Omental fat pad (tissue), 4 donors: ENCODE data around the gene PLXNA1. TPM values are rescaled to one million over a fixed set of nuclear protein-coding genes. Genes with fewer than 3 reads are reported as not detected.

Experiments used
- ATAC-seq: fragments of 150-250 bp; one replicate; pipeline ENCODE4 v1.9.1; 2016; ENCODE audit warnings: mild to moderate bottlenecking, moderate library complexity; ENCODE audit not compliant: low FRiP score
- DNase-seq: peaks from one replicate; pipeline ENCODE4 v3.0.0-alpha.2; 2019; ENCODE audit warnings: low spot score
- total RNA-seq, 4 donors: library from RNA; depleted of rRNA; stranded (reverse); fragments of >200 nt; gene quantifications; one replicate each; pipeline ENCODE4 v1.1.0, GENCODE V29; 2016
- TF ChIP-seq, protein P1 (sequence below), 3 donors: fragments of 450-650 bp; IDR thresholded peaks; one replicate each; pipeline ENCODE4 v1.5.1; 2016 to 2017; ENCODE audit warnings: antibody characterized with exemption in 3 of 3, mild to moderate bottlenecking in 3 of 3, moderate library complexity in 2 of 3

PLXNA1 gene
- total RNA-seq = 10 to 100 TPM; 21.7 to 56.4 (median 37.3) TPM

- DNase-seq (peak; percentile 56), ATAC-seq (peak; percentile 88)
- TF ChIP-seq, protein P1, sequence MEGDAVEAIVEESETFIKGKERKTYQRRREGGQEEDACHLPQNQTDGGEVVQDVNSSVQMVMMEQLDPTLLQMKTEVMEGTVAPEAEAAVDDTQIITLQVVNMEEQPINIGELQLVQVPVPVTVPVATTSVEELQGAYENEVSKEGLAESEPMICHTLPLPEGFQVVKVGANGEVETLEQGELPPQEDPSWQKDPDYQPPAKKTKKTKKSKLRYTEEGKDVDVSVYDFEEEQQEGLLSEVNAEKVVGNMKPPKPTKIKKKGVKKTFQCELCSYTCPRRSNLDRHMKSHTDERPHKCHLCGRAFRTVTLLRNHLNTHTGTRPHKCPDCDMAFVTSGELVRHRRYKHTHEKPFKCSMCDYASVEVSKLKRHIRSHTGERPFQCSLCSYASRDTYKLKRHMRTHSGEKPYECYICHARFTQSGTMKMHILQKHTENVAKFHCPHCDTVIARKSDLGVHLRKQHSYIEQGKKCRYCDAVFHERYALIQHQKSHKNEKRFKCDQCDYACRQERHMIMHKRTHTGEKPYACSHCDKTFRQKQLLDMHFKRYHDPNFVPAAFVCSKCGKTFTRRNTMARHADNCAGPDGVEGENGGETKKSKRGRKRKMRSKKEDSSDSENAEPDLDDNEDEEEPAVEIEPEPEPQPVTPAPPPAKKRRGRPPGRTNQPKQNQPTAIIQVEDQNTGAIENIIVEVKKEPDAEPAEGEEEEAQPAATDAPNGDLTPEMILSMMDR (IDR thresholded peaks at IDR 0.05) = peak in 2 of 3 donors; percentile 77 to 87
These were observed at the start of gene PLXNA1 for GRCh38 chr3:126982471-126983175. Gene PLXNA1 (plus strand): TSS chr3:126983115. CDS start chr3:126988594, 5,479 bp downstream.

DNA sequence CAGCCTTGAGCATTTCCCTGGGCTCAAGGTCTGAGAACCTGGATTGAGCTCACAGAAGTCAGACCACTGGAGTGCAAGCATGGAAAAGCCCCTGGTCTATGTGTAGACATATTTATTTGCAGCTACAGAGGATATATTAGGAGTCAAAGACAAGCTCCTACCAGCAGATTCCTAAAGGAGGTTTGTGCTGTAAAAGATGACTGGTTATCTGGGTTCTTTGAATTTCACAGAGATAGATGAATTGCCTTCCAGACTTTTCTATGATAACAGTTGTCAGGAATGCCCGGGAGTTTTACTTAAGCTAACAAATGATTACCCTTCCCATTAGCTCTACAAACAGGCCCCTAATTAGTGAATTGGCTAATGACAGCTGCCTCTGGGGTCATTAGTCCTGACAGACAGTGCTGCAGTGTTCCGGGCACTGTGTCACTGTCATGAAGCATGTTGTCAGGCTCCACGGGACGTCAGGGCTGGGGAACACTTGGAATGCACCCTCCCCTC is 48.8 kb upstream of the PLXNA1 start:
- TF ChIP-seq, protein P1 (IDR thresholded peaks at IDR 0.05) = no peak
- ATAC-seq (peak; percentile 26), DNase-seq (no peak)

- DNase-seq (no peak), ATAC-seq (no peak)
- TF ChIP-seq, protein P1 (IDR thresholded peaks at IDR 0.05) = no peak
These were observed 47.9 kb upstream of the PLXNA1 start for GRCh38 chr3:126934991-126935390.

DNA sequence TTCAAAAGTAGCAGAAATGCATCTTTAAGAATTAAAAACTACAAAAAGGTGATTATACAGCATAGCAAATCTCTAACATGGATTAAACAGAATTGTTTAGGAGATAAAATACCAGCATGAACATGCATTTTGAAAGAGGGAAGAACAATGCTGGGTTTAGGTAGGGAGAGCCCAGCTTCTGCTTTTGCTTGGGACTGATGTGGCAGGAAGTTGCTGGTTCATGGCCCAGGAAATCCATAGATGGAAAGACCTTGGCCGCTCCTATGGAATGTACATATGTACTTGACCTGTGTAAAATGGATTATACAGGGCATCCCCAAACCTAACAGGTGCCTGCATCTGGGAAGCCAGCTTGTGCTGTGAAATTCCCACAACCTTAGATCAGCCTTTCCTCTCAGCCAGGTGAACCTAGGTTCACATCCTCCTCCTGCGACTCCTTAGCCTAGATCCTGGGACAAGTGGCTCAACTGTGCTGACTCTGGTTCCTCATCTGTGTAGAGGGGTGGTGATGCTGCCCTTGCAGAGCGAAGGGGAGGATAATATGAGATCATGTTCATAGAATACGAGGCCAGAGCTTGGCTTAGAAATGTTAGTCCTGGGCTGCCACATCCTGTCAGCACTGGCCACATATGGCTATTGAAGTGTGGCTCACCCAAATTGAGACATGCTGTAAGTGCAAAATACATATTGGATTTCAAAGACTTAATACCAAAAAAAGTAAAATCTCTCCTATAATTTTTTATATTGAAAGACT is 47.0 kb upstream of the PLXNA1 start:
- no peak for ATAC-seq
- DNase-seq = no peak
- TF ChIP-seq, protein P1 (IDR thresholded peaks at IDR 0.05) = no peak

GRCh38 chr3:126936853-126937425 is 46.0 kb upstream of the PLXNA1 start:
- ATAC-seq (no peak), DNase-seq (no peak)
- TF ChIP-seq, protein P1 (IDR thresholded peaks at IDR 0.05) = no peak

DNA sequence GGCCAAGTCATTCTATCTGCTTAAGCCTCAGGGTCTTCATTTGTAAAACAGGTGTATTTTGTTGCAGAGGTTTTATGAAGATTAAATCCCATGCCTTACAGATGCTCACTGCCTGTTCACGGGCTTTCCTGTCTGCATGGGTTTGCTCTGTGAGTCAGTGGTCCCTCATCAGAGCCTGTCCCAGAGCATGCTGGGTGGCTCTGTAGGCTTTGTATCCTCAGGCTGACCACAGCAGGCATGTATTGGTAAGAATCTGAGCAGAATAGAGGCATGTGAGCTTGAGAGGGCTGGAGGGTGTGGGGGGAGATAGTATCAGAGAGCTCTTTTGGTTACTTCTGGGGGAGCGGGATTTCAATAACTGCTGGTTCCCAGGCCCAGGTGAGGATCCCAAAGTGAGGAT is 45.4 kb upstream of the PLXNA1 start:
- ATAC-seq = no peak
- DNase-seq = no peak
- TF ChIP-seq, protein P1 (IDR thresholded peaks at IDR 0.05) = no peak
